ENCODE measurements around the gene ERCC5.

The ERCC5 gene

GRCh38 chr13:102913914-102914313 is 68.1 kb downstream of the ERCC5 start:
- Mint-ChIP-seq H3K4me3 (no peak overlapping the region), H3K36me3 (ENCODE audit: low read depth) (no peaks in the 10 kb centered on the region), H3K27me3 (peaks cover 25% of the 10 kb centered on the region), H3K27ac (no peak overlapping the region), H3K4me1 (ENCODE audit: low read depth) (no peaks in the 10 kb centered on the region), H3K9me3 (no peaks in the 10 kb centered on the region)

- no peak overlapping the region for H3K27ac Mint-ChIP-seq
- H3K9me3 Mint-ChIP-seq, result no peaks in the 10 kb centered on the region
- peaks cover 30% of the 10 kb centered on the region for H3K27me3 Mint-ChIP-seq
- no peak overlapping the region for H3K4me3 Mint-ChIP-seq
- H3K36me3 Mint-ChIP-seq (ENCODE audit: low read depth), result no peaks in the 10 kb centered on the region
- no peaks in the 10 kb centered on the region for H3K4me1 Mint-ChIP-seq (ENCODE audit: low read depth)
Observed at GRCh38 chr13:102914339-102914930, 68.6 kb downstream of the ERCC5 start.

GRCh38 chr13:102915393-102915930 is 69.6 kb downstream of the ERCC5 start:
- Mint-ChIP-seq H3K4me1 (ENCODE audit: low read depth) (no peaks in the 10 kb centered on the region), H3K27me3 (peaks cover 21% of the 10 kb centered on the region), H3K9me3 (no peaks in the 10 kb centered on the region), H3K4me3 (no peak overlapping the region), H3K27ac (no peak overlapping the region), H3K36me3 (ENCODE audit: low read depth) (no peaks in the 10 kb centered on the region)

- no peaks in the 10 kb centered on the region for H3K9me3 Mint-ChIP-seq
- no peak overlapping the region for H3K4me3 Mint-ChIP-seq
- H3K4me1 Mint-ChIP-seq (ENCODE audit: low read depth), result no peaks in the 10 kb centered on the region
- H3K36me3 Mint-ChIP-seq (ENCODE audit: low read depth), result no peaks in the 10 kb centered on the region
- no peak overlapping the region for H3K27ac Mint-ChIP-seq
- H3K27me3 Mint-ChIP-seq, result peaks cover 29% of the 10 kb centered on the region
Observed at GRCh38 chr13:102917019-102917418, 71.2 kb downstream of the ERCC5 start.

GRCh38 chr13:102922184-102922583 is 76.4 kb downstream of the ERCC5 start:
- H3K9me3 Mint-ChIP-seq, result peaks cover 8% of the 10 kb centered on the region
- peaks cover 22% of the 10 kb centered on the region for H3K27me3 Mint-ChIP-seq
- H3K36me3 Mint-ChIP-seq (ENCODE audit: low read depth), result no peaks in the 10 kb centered on the region
- H3K4me1 Mint-ChIP-seq (ENCODE audit: low read depth), result no peaks in the 10 kb centered on the region
- no peak overlapping the region for H3K27ac Mint-ChIP-seq
- no peak overlapping the region for H3K4me3 Mint-ChIP-seq
